GM23338 (cell line): ENCODE results near the gene PTPRR. TPM values are rescaled to one million over a fixed set of nuclear protein-coding genes. Genes with fewer than 3 reads are reported as not detected.
A peak's percentile ranks its signal among the peaks of the same experiment; 100 is the strongest.

Experiments used
- ATAC-seq: fragments of 200-7000 bp; cut with Tn5 transposase; 3 replicates; pipeline ENCODE4 v1.9.1; 2020
- DNase-seq: peaks from one replicate; pipeline ENCODE4 v3.0.0-alpha.2; 2015; ENCODE audit warnings: low spot score
- H2AFZ ChIP-seq: fragments of 200-600 bp; sonication (generic); 2 replicates; pipeline ENCODE4 v1.8.0; 2016; ENCODE audit warnings: antibody characterized with exemption, mild to moderate bottlenecking, moderate library complexity
- H3F3A ChIP-seq: fragments of 200-600 bp; sonication (generic); replicated peaks from 2 replicates; pipeline ENCODE4 v1.8.0; 2017; ENCODE audit warnings: antibody characterized with exemption, mixed run types, low read depth
- H3K27ac ChIP-seq: fragments of 200-600 bp; sonication (generic); 2 replicates; pipeline ENCODE4 v1.6.1; 2016; ENCODE audit warnings: low read depth
- H3K27me3 ChIP-seq: fragments of 200-600 bp; sonication (generic); 2 replicates; pipeline ENCODE4 v1.8.0; 2016; ENCODE audit warnings: mild to moderate bottlenecking, mixed run types, moderate library complexity; ENCODE audit not compliant: insufficient read depth
- H3K36me3 ChIP-seq: fragments of 200-600 bp; sonication (generic); 2 replicates; pipeline ENCODE4 v1.8.0; 2016; ENCODE audit warnings: mild to moderate bottlenecking; ENCODE audit not compliant: insufficient read depth
- H3K4me1 ChIP-seq: fragments of 200-600 bp; sonication (generic); 2 replicates; pipeline ENCODE4 v1.8.0; 2016; ENCODE audit warnings: mild to moderate bottlenecking, moderate library complexity; ENCODE audit not compliant: insufficient read depth
- H3K4me2 ChIP-seq: fragments of 200-600 bp; sonication (generic); 2 replicates; pipeline ENCODE4 v1.7.1; 2017; ENCODE audit warnings: mixed run types
- H3K4me3 ChIP-seq: fragments of 200-600 bp; sonication (generic); 2 replicates; pipeline ENCODE4 v1.6.1; 2016; ENCODE audit warnings: mixed run types
- H3K79me2 ChIP-seq: fragments of 200-600 bp; sonication (generic); replicated peaks from 2 replicates; pipeline ENCODE4 v1.8.0; 2017; ENCODE audit warnings: mild to moderate bottlenecking; ENCODE audit not compliant: insufficient read depth
- H3K9me2 ChIP-seq: fragments of 200-600 bp; sonication (generic); 2 replicates; pipeline ENCODE4 v1.8.0; 2017; ENCODE audit not compliant: insufficient read depth
- H4K20me1 ChIP-seq: fragments of 200-600 bp; sonication (generic); replicated peaks from 2 replicates; pipeline ENCODE4 v1.8.0; 2017; ENCODE audit warnings: mild to moderate bottlenecking; ENCODE audit not compliant: insufficient read depth
- H3K27ac Mint-ChIP-seq: 2 replicates; pipeline ENCODE4 v1.8.0; 2020; ENCODE audit warnings: inconsistent platforms, mild to moderate bottlenecking, moderate library complexity, mixed read lengths
- H3K27me3 Mint-ChIP-seq: 3 replicates; pipeline ENCODE4 v1.8.0; 2022; ENCODE audit warnings: low read depth, mild to moderate bottlenecking, moderate library complexity, mixed read lengths, inconsistent platforms; ENCODE audit not compliant: insufficient read depth, poor library complexity
- H3K36me3 Mint-ChIP-seq: 3 replicates; pipeline ENCODE4 v1.8.0; 2021; ENCODE audit warnings: low read depth, mild to moderate bottlenecking, inconsistent platforms, moderate library complexity, mixed read lengths
- H3K4me1 Mint-ChIP-seq: 3 replicates; pipeline ENCODE4 v1.8.0; 2020; ENCODE audit warnings: mild to moderate bottlenecking, inconsistent platforms, mixed read lengths
- H3K4me3 Mint-ChIP-seq: 3 replicates; pipeline ENCODE4 v1.8.0; 2021; ENCODE audit warnings: moderate library complexity, mild to moderate bottlenecking, inconsistent platforms, mixed read lengths
- H3K9me3 Mint-ChIP-seq: 3 replicates; pipeline ENCODE4 v1.8.0; 2020; ENCODE audit warnings: moderate library complexity, mild to moderate bottlenecking, inconsistent platforms, mixed read lengths
- CREB1 ChIP-seq: fragments of 250-450 bp; sonication (Bioruptor Pico); IDR thresholded peaks from 2 replicates; pipeline ENCODE4 v1.5.0; 2020; ENCODE audit warnings: low read depth, mild to moderate bottlenecking, moderate library complexity
- CTCF ChIP-seq, 2 experiments: fragments of 200-600 bp in 1 of 2; sonication (generic) in 1 of 2; conservative IDR thresholded peaks; 2 replicates each; pipeline versions ENCODE4 v1.5.1 to v1.6.1; 2016 to 2017; ENCODE audit warnings: antibody characterized with exemption in 2 of 2, low read depth in 2 of 2, mild to moderate bottlenecking in 2 of 2, moderate library complexity in 1 of 2
- ETS1 ChIP-seq: IDR thresholded peaks from 2 replicates; pipeline ENCODE4 v1.6.1; 2016; ENCODE audit warnings: antibody characterized with exemption
- EZH2 ChIP-seq: fragments of 200-600 bp; sonication (generic); IDR thresholded peaks from one replicate; pipeline ENCODE4 v1.8.0; 2017; ENCODE audit warnings: antibody characterized with exemption, mild to moderate bottlenecking, low read depth; ENCODE audit not compliant: unreplicated experiment
- EZH2phosphoT487 ChIP-seq: fragments of 200-600 bp; sonication (generic); IDR thresholded peaks from one replicate; pipeline ENCODE4 v1.8.1; 2018; ENCODE audit warnings: antibody characterized with exemption; ENCODE audit not compliant: unreplicated experiment
- JUNB ChIP-seq: IDR thresholded peaks from one replicate; pipeline ENCODE4 v1.6.1; 2016; ENCODE audit warnings: antibody characterized with exemption; ENCODE audit not compliant: unreplicated experiment
- NANOG ChIP-seq: IDR thresholded peaks from 2 replicates; pipeline ENCODE4 v1.6.1; 2016; ENCODE audit warnings: antibody characterized with exemption, borderline replicate concordance
- POLR2AphosphoS5 ChIP-seq: IDR thresholded peaks from 2 replicates; pipeline ENCODE4 v1.6.1; 2016; ENCODE audit warnings: antibody characterized with exemption, low read depth
- REST ChIP-seq: IDR thresholded peaks from one replicate; pipeline ENCODE4 v1.6.1; 2018; ENCODE audit warnings: antibody characterized with exemption; ENCODE audit not compliant: unreplicated experiment
- ZNF331 ChIP-seq: fragments of 250-450 bp; sonication (Bioruptor Pico); IDR thresholded peaks from 2 replicates; pipeline ENCODE4 v1.5.0; 2020; ENCODE audit warnings: low read depth, mild to moderate bottlenecking, moderate library complexity
- polyA plus RNA-seq: library from polyadenylated mRNA; unstranded; fragments of >200 nt; fragmentation: Nextera tagmentation; extraction: Ambion mirVana; gene quantifications from 2 replicates; pipeline ENCODE4 v1.2.1, GENCODE V29; 2016
- total RNA-seq: library from RNA; depleted of rRNA; stranded (reverse); fragments of >200 nt; shearing (Covaris generic); gene quantifications from 2 replicates; pipeline ENCODE4 v1.2.3, GENCODE V29; 2014

Gene PTPRR
- total and polyA plus RNA-seq, 2 experiments from 2014 or later = 0.26 to 0.76 TPM

- TF ChIP-seq CTCF (conservative IDR thresholded peaks at IDR 0.05; ENCODE audit: low read depth in 2 of 2) = no peak
- no peak for TF ChIP-seq EZH2
- TF ChIP-seq JUNB = no peak
- no peak for TF ChIP-seq ETS1
- no peak for TF ChIP-seq ZNF331
- no peak for TF ChIP-seq EZH2phosphoT487
- no peak for TF ChIP-seq POLR2AphosphoS5
- no peak for TF ChIP-seq REST
- TF ChIP-seq NANOG = no peak
- no peak for TF ChIP-seq CREB1 (CRISPR knock-in tag)
Observed at GRCh38 chr12:70730675-70731180, 189.8 kb downstream of the PTPRR start (continued).

- H3K4me3 Mint-ChIP-seq = no peak overlapping the region
- Histone ChIP-seq H3K27me3 (no peaks in the 10 kb centered on the region), H2AFZ (no peak overlapping the region), H3K9me2 (no peaks in the 10 kb centered on the region), H3K79me2 (no peaks in the 10 kb centered on the region), H3K36me3 (no peaks in the 10 kb centered on the region), H4K20me1 (no peaks in the 10 kb centered on the region), H3K4me1 (peaks cover 25% of the 10 kb centered on the region), H3K4me3 (no peak overlapping the region), H3K4me2 (no peak overlapping the region), H3F3A (no peaks in the 10 kb centered on the region), H3K27ac (no peak overlapping the region)
- H3K27me3 Mint-ChIP-seq = no peaks in the 10 kb centered on the region
- no peaks in the 10 kb centered on the region for H3K9me3 Mint-ChIP-seq
- no peak for TF ChIP-seq CREB1 (CRISPR knock-in tag)
- TF ChIP-seq REST = no peak
- no peak for TF ChIP-seq POLR2AphosphoS5
- no peak for TF ChIP-seq ZNF331
- TF ChIP-seq NANOG = no peak
- no peak for TF ChIP-seq EZH2phosphoT487
- peak; percentile 71 to 72 for TF ChIP-seq CTCF (conservative IDR thresholded peaks at IDR 0.05; ENCODE audit: low read depth in 2 of 2)
- peaks cover 25% of the 10 kb centered on the region for H3K4me1 Mint-ChIP-seq
- peak; percentile 64 for DNase-seq
- no peak overlapping the region for H3K27ac Mint-ChIP-seq
- H3K36me3 Mint-ChIP-seq = no peaks in the 10 kb centered on the region
- peak; percentile 74 for ATAC-seq
Observed at GRCh38 chr12:70724444-70724843, 196.1 kb downstream of the PTPRR start.
